Measurements from ENCODE around the gene TREML1.

DNA sequence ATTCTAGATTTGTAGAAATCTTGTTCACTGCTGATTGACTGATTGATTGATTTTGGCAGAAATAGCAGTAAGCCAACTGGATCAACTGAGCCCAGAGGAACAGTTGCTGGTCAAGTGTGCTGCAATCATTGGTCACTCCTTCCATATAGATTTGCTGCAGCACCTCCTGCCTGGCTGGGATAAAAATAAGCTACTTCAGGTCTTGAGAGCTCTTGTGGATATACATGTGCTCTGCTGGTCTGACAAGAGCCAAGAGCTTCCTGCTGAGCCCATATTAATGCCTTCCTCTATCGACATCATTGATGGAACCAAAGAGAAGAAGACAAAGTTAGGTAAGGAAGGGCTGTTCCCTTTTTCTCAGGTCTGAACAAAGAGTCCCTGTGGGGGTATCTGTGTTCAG is 31.2 kb downstream of the TREML1 start:
- TF ChIP-seq, protein P1, sequence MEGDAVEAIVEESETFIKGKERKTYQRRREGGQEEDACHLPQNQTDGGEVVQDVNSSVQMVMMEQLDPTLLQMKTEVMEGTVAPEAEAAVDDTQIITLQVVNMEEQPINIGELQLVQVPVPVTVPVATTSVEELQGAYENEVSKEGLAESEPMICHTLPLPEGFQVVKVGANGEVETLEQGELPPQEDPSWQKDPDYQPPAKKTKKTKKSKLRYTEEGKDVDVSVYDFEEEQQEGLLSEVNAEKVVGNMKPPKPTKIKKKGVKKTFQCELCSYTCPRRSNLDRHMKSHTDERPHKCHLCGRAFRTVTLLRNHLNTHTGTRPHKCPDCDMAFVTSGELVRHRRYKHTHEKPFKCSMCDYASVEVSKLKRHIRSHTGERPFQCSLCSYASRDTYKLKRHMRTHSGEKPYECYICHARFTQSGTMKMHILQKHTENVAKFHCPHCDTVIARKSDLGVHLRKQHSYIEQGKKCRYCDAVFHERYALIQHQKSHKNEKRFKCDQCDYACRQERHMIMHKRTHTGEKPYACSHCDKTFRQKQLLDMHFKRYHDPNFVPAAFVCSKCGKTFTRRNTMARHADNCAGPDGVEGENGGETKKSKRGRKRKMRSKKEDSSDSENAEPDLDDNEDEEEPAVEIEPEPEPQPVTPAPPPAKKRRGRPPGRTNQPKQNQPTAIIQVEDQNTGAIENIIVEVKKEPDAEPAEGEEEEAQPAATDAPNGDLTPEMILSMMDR (conservative IDR thresholded peaks at IDR 0.05), result no peak
- TF ChIP-seq ZFX (IDR thresholded peaks at IDR 0.05), result no peak
